Liver (tissue), 3 donors: Measurements from ENCODE around the gene CLASP2.

Experiments used
- CTCF ChIP-seq: fragments of 150-350 bp; IDR thresholded peaks from 2 replicates; pipeline ENCODE4 v1.5.1; 2017; ENCODE audit warnings: improper control_type of control experiment, low read depth, low read length; ENCODE audit not compliant: missing input control
- EGR1 ChIP-seq, 2 donors: IDR thresholded peaks; 2 replicates each; pipeline ENCODE4 v1.6.1; 2016 to 2018; ENCODE audit warnings: antibody characterized with exemption in 2 of 2, low read depth in 2 of 2
- REST ChIP-seq: IDR thresholded peaks from 2 replicates; pipeline ENCODE4 v1.6.1; 2016; ENCODE audit warnings: antibody characterized with exemption, mild to moderate bottlenecking
- donor health status: healthy.
- donor health status: healthy.

GRCh38 chr3:33579178-33579510 lies 138.9 kb downstream of the CLASP2 start:
- TF ChIP-seq EGR1 (IDR thresholded peaks at IDR 0.05; ENCODE audit: low read depth in 2 of 2) (no peak), CTCF (no peak), REST (no peak)
